Activated naive CD4-positive, alpha-beta T cell treated with anti-CD3 and anti-CD28 coated beads, Interleukin-2, amount 50 U/mL, for 24 hours (primary cell): ENCODE data around the gene LMOD2.

Experiments
- H3K27ac Mint-ChIP-seq: one replicate; pipeline ENCODE4 v1.8.0; 2021; ENCODE audit warnings: mild to moderate bottlenecking, mixed read lengths
- H3K27me3 Mint-ChIP-seq: one replicate; pipeline ENCODE4 v1.8.0; 2021; ENCODE audit warnings: mixed read lengths
- H3K36me3 Mint-ChIP-seq: one replicate; pipeline ENCODE4 v1.8.0; 2021; ENCODE audit warnings: mixed read lengths
- H3K4me1 Mint-ChIP-seq: one replicate; pipeline ENCODE4 v1.8.0; 2021; ENCODE audit warnings: mixed read lengths
- H3K4me3 Mint-ChIP-seq: one replicate; pipeline ENCODE4 v1.8.0; 2021; ENCODE audit warnings: mild to moderate bottlenecking, mixed read lengths
- H3K9me3 Mint-ChIP-seq: one replicate; pipeline ENCODE4 v1.8.0; 2021; ENCODE audit warnings: mixed read lengths

LMOD2 gene, protein sequence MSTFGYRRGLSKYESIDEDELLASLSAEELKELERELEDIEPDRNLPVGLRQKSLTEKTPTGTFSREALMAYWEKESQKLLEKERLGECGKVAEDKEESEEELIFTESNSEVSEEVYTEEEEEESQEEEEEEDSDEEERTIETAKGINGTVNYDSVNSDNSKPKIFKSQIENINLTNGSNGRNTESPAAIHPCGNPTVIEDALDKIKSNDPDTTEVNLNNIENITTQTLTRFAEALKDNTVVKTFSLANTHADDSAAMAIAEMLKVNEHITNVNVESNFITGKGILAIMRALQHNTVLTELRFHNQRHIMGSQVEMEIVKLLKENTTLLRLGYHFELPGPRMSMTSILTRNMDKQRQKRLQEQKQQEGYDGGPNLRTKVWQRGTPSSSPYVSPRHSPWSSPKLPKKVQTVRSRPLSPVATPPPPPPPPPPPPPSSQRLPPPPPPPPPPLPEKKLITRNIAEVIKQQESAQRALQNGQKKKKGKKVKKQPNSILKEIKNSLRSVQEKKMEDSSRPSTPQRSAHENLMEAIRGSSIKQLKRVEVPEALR

DNA sequence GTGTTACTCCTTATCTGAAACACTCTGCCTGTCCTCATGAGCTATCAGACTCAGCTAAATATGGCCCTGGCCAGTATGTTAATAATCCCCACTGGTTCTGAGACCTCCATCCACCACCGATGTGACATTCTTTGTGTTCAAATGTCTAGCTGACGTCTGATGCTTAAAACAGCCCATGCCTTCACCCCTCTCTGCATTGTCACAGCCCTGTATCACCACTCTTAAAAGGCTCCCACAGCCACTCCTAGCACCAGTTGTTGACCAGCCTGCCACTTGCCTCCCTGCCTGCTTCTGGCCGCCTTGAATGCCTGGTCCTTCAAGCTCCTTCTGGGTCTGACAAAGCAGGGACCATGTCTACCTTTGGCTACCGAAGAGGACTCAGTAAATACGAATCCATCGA lies at the start of gene LMOD2:
Gene LMOD2 (plus strand): TSS at position 253 of the 400 bp plus-strand sequence. CDS start 98 bp downstream, at position 351.
- Mint-ChIP-seq H3K9me3 (no peaks in the 10 kb centered on the region), H3K36me3 (no peaks in the 10 kb centered on the region), H3K4me3 (no peak within 1 kb of the TSS), H3K27me3 (peaks cover 12% of the 10 kb centered on the region), H3K4me1 (no peaks in the 10 kb centered on the region), H3K27ac (no peak within 1 kb of the TSS)

DNA sequence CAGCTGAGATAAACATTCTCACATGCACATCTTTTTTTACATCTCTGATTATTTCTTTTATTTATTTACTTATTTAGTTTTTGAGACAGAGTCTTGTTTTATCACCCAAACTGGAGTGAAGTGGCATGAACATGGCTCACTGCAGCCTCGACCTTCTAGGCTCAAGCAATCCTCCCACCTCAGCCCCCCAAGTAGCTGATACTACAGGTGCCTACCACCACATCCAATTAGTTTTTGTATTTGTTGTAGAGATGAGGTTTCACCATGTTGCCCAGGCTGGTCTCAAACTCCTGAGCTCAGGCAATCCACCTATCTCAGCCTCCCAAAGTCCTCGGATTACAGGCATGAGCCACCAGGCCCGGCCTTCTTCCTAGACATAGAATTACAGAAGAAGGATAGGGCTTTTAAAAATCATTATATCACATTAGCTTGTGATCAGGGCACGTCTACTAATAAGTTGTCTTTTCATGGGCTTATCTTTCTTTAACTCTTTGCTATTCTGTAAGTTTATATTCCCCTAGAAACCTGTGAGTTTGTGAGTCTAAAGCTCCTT lies 48.2 kb upstream of the LMOD2 start:
- no peaks in the 10 kb centered on the region for H3K36me3 Mint-ChIP-seq
- H3K4me3 Mint-ChIP-seq: no peak overlapping the region
- H3K4me1 Mint-ChIP-seq: no peaks in the 10 kb centered on the region
- no peaks in the 10 kb centered on the region for H3K9me3 Mint-ChIP-seq
- peaks cover 11% of the 10 kb centered on the region for H3K27me3 Mint-ChIP-seq
- H3K27ac Mint-ChIP-seq: no peak overlapping the region

DNA sequence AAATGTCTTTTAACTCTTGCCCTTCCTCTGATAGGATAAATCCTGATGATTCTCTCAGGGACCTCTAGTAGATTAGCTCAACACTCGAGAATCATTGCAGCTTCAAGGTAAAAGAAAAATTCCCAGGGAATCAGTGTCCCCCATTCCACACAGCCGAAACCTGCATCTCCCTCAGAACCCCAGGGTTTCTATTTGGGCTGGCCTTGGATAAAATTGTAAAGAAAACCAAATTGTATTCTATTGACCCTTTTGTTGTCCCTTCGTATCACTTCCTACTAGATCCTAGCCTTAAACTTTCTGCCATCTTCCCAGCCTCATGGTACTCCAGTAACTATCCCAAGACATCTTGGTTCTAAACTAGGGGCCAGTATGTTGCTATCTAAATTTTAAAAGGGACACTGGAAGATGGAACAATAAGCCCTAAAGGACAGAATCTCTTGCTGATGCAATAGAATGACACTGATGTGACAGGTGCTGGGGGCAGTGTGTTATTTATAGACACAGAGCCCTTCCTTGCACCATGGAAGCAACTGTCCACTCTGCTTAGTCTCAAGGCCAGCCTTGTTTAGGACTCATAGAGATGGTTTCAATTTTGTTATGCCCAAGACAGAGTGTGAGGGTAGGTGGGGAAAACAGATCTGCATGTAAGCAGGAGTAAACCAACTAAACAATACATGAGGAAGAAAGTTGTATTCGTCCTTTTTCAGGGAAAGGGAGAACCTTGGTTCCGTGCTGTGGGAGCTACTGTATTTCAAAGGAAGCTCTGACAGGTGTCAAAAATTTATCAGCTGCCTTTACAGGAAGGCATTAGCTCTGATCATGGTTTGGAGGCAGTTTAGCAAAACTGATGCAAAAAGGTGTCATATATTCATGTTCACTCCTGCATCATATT lies 46.4 kb upstream of the LMOD2 start:
- Mint-ChIP-seq H3K4me3 (no peak overlapping the region), H3K27ac (no peak overlapping the region), H3K36me3 (no peaks in the 10 kb centered on the region), H3K9me3 (no peaks in the 10 kb centered on the region), H3K4me1 (no peaks in the 10 kb centered on the region), H3K27me3 (peaks cover 9% of the 10 kb centered on the region)

DNA sequence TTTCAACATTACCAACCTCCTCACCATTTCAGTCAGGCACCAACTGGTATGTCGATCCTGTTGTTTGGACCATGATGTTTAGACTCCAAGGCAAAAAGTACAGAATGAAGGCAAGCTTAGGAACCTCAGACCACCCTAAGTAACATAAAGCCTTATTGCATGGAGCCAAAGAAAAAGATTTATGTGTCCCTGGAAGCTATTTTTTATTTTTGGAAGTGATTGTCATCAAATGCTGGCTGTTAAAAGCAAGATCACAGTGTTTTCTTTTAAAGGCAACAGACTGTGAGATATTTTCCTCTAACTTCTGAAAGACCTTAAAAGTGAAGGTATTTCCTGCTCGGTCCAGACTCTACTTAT lies 45.8 kb upstream of the LMOD2 start:
- Mint-ChIP-seq H3K36me3 (no peaks in the 10 kb centered on the region), H3K4me1 (no peaks in the 10 kb centered on the region), H3K27me3 (peaks cover 10% of the 10 kb centered on the region), H3K9me3 (no peaks in the 10 kb centered on the region), H3K4me3 (no peak overlapping the region), H3K27ac (no peak overlapping the region)

DNA sequence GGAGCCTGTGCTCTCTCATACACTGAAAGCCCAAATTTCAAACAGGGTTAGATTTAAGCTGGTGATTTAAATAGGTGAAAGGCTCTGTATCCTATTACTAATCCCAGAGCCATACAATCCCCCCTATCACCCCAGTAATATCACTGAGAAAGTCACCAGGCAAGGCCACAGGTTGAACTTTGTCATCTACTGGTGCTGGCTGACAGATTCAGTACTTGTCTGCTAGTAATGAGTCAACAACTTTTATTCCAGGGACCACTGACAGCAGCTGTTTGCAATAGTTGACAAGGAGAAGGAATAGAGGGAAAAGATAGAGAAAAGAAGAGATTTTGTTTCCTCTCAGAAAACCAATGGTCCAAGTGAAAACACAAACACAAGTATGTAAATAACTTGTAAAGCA lies 43.6 kb upstream of the LMOD2 start:
- H3K27ac Mint-ChIP-seq: no peak overlapping the region
- H3K27me3 Mint-ChIP-seq: peaks cover 11% of the 10 kb centered on the region
- H3K36me3 Mint-ChIP-seq: no peaks in the 10 kb centered on the region
- no peaks in the 10 kb centered on the region for H3K9me3 Mint-ChIP-seq
- no peak overlapping the region for H3K4me3 Mint-ChIP-seq
- no peaks in the 10 kb centered on the region for H3K4me1 Mint-ChIP-seq

DNA sequence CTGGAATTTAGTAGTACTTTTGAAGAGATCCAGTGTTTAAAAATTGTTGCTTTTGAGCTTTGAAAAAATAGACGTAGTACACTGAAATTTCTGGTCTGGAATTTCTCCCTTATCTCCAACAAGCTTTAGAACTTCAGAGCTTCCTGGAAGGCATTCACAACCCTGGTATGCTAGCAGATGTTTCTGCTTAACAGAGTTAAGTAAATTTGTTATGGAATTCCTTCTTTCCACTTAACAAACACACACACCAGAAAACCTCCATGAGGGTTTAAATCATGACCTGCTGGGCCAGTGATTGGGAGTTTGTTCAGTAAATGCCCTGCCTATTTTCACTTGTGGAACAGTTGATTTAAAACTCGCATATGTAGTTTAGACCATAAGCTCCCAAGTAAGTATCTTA lies 40.3 kb upstream of the LMOD2 start:
- no peaks in the 10 kb centered on the region for H3K36me3 Mint-ChIP-seq

DNA sequence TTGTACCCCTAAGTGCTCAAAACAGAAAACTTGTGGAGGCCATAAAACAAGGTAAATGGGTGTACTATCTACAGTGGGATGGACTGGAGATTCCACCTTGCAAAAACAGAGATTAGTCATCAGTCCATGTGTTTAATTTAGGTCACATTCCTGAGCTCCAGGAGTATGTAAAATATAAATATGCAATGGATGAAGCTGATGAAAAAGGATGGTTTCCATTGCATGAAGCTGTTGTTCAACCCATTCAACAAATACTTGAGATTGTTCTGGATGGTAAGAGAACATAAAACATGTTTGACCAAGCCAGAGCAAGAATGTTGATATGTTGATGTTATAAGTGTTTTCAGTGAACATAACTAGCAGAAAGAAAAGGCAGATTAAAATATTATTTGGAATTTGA lies 39.4 kb upstream of the LMOD2 start:
- Mint-ChIP-seq H3K9me3 (no peaks in the 10 kb centered on the region), H3K4me1 (no peaks in the 10 kb centered on the region), H3K27ac (no peak overlapping the region), H3K36me3 (no peaks in the 10 kb centered on the region), H3K4me3 (no peak overlapping the region), H3K27me3 (peaks cover 15% of the 10 kb centered on the region)

More for the DNA sequence above, 40.3 kb upstream of the LMOD2 start:
- peaks cover 15% of the 10 kb centered on the region for H3K27me3 Mint-ChIP-seq
- no peak overlapping the region for H3K4me3 Mint-ChIP-seq
- no peaks in the 10 kb centered on the region for H3K9me3 Mint-ChIP-seq
- H3K27ac Mint-ChIP-seq: no peak overlapping the region
- H3K4me1 Mint-ChIP-seq: no peaks in the 10 kb centered on the region

DNA sequence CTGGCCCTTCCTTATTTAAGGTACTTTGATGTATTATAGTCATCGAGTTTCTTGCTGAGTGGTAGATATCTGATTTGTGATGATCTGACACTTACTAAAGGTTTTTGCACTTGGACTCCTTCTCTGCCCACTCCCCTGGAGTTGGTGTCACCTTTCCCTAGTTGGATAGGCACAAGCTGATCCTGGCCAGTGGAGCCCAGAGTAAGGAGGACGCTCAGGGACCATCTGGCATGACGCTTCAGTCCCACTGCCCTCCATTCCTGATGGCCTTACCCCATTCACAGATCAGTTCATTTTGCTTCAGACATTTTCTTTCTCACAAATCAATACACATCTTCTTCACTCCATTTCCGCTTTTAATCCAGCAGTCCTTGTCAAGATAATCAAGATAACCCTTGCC lies 34.0 kb upstream of the LMOD2 start:
- Mint-ChIP-seq H3K4me3 (no peak overlapping the region), H3K27me3 (peaks cover 7% of the 10 kb centered on the region), H3K4me1 (no peaks in the 10 kb centered on the region), H3K27ac (no peak overlapping the region), H3K9me3 (no peaks in the 10 kb centered on the region), H3K36me3 (no peaks in the 10 kb centered on the region)

DNA sequence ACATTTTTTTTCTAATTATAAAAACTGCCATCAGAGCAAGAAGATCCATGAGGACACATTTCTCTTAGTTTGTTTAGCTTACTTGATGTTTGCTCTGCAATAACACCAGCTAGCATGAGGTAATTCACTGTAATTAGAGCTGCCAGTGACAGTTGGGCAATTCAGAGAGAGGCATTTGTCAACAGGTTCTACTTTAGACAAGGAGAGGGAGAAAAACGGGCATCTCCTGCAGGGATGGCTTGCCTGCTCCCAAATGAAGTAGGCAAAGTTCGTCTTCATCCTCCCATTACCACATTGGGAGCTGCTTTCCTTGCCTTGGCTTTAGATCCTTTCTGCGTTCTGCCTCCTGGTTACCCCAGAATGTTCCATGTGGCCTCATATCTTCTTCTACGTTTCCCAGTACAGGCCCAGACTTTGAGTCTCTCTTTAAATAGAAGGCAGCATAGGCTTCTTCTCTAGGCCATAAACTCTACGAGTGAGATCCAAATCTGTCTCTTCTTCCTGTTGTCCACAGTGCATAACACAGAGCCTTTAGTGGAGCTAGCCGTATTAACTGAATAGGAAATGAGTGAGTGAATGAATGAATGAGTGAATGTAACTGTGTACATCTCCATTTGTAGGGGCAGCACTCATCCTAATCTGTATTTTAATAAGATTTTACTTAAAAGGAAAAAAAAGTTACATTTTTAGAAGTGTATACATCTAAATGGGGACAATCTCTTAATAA lies 32.8 kb upstream of the LMOD2 start:
- no peaks in the 10 kb centered on the region for H3K9me3 Mint-ChIP-seq
- H3K27ac Mint-ChIP-seq: no peak overlapping the region
- H3K4me1 Mint-ChIP-seq: no peaks in the 10 kb centered on the region
- H3K27me3 Mint-ChIP-seq: peaks cover 7% of the 10 kb centered on the region
- no peaks in the 10 kb centered on the region for H3K36me3 Mint-ChIP-seq
- no peak overlapping the region for H3K4me3 Mint-ChIP-seq

DNA sequence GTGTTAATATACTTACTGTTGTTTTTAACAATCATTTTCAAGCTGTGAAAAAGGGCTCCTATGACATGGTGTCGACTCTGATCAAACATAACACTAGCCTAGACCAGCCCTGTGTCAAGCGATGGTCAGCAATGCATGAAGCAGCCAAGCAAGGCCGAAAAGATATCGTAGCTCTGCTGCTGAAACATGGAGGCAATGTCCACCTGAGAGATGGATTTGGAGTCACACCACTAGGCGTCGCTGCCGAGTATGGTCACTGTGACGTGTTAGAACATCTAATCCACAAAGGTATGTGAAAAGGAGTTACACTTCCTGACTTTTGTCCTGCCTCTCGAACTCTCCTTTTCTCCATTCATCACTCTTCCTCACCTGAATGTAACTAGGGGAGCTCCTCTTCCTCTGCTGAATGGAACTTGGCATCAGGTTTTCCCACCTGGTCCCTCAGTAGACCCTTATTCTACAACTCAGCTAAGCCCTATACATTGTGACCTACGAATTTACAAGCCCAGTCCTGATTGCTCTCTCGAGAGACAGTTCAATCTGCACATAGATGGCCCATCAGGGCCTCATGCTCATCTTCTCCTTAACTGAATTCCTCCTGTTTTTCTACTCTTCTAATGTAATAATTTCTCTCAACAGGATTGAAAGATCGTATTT lies 31.0 kb upstream of the LMOD2 start:
- H3K9me3 Mint-ChIP-seq: no peaks in the 10 kb centered on the region
- H3K27ac Mint-ChIP-seq: no peak overlapping the region
- H3K27me3 Mint-ChIP-seq: peaks cover 5% of the 10 kb centered on the region
- H3K4me1 Mint-ChIP-seq: no peaks in the 10 kb centered on the region
- H3K36me3 Mint-ChIP-seq: no peaks in the 10 kb centered on the region
- H3K4me3 Mint-ChIP-seq: no peak overlapping the region

DNA sequence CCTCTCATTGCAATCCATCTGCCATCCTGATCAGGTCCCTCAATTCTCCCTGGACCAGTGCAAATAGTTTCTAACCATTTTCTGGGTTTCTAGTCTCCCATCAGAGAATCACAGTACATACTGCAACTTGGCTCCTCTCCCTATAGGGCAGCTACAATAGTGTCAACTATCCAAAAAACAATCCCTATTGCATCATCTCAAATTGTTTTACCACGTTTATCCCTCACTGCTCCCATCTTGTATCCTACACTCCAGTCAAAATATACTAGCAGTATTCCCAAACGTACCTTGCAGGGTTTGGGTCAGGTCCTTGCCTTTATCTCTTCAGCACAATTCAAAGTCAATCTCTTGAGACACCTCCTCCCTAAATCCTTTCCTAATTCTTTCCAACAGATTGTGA lies 30.4 kb upstream of the LMOD2 start:
- Mint-ChIP-seq H3K4me1 (no peaks in the 10 kb centered on the region), H3K9me3 (no peaks in the 10 kb centered on the region), H3K4me3 (no peak overlapping the region), H3K27me3 (peaks cover 2% of the 10 kb centered on the region), H3K27ac (no peak overlapping the region), H3K36me3 (no peaks in the 10 kb centered on the region)

DNA sequence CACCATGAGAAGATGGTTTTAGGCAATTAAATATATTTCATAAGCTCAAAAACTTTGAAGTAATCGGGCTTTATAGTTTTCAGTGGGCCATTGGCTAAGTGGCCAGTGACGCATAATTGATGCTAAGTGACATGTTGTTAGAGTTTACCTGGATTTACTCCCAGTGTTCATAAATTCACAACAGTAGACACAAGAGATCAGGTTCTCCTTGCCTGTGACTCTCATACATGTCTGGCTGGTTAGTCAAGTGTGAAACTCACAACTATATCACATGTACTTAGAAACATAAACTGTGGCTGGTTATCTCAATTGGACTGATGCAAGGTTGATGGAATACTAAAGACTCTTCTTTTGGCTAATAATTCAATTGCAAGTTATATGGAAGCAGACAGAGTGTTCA lies 27.8 kb upstream of the LMOD2 start:
- no peaks in the 10 kb centered on the region for H3K9me3 Mint-ChIP-seq
- peaks cover 4% of the 10 kb centered on the region for H3K27me3 Mint-ChIP-seq
- H3K4me1 Mint-ChIP-seq: no peaks in the 10 kb centered on the region
- H3K27ac Mint-ChIP-seq: no peak overlapping the region
- H3K4me3 Mint-ChIP-seq: no peak overlapping the region
- no peaks in the 10 kb centered on the region for H3K36me3 Mint-ChIP-seq

DNA sequence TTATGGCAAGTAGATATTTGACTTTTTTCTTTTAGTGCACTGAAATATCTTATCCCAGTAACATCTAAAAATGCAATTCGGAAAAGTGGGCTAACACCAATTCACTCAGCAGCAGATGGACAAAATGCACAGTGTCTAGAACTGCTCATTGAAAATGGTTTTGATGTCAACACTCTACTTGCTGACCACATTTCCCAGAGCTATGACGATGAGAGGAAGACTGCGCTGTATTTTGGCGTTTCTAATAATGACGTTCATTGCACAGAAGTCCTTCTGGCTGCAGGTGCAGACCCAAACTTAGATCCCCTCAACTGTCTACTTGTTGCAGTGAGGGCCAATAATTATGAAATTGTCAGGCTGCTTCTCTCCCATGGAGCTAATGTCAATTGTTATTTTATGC lies 26.8 kb upstream of the LMOD2 start:
- peaks cover 4% of the 10 kb centered on the region for H3K27me3 Mint-ChIP-seq
- no peaks in the 10 kb centered on the region for H3K4me1 Mint-ChIP-seq
- H3K36me3 Mint-ChIP-seq: no peaks in the 10 kb centered on the region
- H3K4me3 Mint-ChIP-seq: no peak overlapping the region
- no peaks in the 10 kb centered on the region for H3K9me3 Mint-ChIP-seq
- H3K27ac Mint-ChIP-seq: no peak overlapping the region

DNA sequence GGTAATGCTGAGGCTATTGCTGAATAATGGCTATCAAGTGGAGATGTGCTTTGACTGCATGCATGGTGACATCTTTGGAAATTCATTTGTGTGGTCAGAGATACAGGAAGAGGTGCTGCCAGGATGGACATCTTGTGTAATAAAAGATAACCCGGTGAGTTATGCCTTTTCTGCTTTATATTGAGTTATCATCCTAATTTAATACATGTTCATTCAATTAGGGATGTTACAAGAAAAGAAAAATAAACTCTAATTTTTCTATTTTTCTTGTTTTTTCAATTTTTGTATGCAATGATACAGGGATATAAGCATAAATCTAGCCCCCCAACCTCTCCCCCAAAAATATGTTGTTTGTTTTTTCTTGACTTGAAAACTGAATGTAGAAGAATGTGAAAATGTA lies 26.4 kb upstream of the LMOD2 start:
- no peaks in the 10 kb centered on the region for H3K9me3 Mint-ChIP-seq
- no peak overlapping the region for H3K27ac Mint-ChIP-seq
- no peaks in the 10 kb centered on the region for H3K36me3 Mint-ChIP-seq
- no peak overlapping the region for H3K4me3 Mint-ChIP-seq
- H3K4me1 Mint-ChIP-seq: no peaks in the 10 kb centered on the region
- peaks cover 4% of the 10 kb centered on the region for H3K27me3 Mint-ChIP-seq

DNA sequence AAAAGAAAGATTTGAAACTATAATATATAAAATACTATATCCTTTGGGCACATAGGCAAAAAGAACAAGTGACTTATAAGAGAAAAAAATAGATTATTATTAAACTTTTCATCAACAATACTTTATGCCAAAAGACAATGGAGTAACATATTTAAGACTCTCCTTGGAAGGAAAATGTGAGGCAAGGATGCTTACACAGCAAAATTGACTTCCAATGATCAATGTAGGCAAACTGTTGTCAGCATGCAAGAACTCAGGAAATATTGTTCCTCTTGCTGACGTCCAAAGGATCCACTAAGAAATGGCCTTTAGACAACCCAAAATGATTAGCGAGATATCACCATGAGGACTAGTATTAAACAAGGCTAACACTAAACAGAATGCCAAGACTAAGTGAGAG lies 22.9 kb upstream of the LMOD2 start:
- Mint-ChIP-seq H3K4me1 (no peaks in the 10 kb centered on the region), H3K9me3 (no peaks in the 10 kb centered on the region), H3K36me3 (no peaks in the 10 kb centered on the region), H3K27ac (no peak overlapping the region), H3K4me3 (no peak overlapping the region), H3K27me3 (peaks cover 14% of the 10 kb centered on the region)
